ENCODE results near the gene STK25.
"Not testable (repeated sequence)": the region's sequence is repeated elsewhere in the genome, so short reads cannot be mapped to it uniquely, and the experiment has no call there.

Gene STK25

GRCh38 chr2:241539616-241540374 lies 31.4 kb upstream of the STK25 start:
- no peak for DNase-seq

DNA sequence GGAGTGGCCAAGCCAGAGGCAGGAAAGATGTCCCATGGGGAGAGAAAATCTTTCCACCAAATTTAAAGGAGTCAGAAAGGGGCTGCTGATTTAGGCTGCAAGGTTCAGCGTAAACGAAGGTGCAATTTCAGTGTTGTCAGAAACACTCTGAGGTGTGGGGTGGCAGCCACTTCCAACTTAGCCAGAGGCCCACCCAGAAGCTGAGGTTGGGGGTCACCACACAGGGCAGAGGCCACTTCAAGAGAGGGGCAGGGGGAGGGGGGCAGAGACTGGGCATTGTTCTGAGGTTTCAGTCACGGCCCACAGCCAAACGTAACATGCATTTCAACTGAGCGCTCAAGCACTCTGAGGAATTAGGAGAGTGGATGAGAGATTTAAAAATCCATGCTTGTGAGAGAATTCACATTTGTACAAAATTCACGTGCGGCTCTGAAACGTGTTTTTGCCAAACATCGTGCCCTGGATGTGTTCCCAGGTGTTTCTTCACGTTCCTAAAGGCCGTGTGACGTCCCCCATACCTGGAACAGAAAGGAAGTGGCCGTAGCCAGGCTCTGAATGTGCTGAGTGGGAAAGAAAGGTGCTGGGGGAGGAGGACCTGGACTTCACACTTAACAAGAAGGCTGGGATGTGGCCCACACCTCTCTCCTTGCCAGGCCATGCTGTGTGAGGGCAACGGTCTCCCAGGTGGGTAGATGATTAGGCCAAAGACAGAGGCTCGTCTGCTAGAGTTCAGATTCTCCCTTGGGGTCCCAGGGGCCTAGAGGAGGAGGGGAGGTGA lies 30.6 kb upstream of the STK25 start:
- no peak for DNase-seq

DNA sequence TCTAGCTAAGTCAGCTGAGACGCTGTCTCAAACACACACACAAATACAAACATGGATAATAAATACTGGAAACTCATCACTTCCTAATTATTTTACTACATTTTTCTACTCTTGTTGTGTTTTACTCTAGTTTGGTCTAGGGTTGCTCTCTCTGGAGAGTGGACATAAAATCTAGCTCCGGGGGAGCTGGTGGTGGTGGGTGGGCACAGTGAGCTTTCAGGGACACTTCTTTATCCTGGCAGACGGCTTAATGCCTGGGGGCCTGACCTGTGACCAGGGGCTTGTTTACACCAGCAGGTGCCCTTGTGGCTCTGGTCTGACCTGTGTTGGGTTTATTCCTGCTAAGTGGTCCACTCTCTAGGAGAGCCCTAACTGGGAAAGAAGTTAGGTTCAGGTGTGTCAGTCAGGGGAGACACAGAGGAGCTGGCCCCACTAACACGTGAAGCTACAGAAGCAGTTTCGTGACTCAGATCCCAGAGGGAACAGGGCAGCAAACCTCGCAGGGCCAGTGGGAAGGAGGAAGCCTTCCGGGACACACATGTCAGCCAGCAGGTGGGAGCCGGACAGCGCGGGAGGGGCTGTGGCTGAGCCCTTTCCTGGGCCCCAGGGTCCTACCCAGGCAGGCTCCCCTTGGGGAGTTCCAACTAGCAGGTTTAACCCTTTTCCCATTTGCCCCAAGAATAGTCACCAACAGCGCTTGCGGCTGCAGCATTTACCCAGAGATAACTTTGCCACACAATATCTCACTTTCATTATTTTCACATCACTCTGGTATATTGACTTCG lies 27.7 kb upstream of the STK25 start:
- no peak for DNase-seq

GRCh38 chr2:241534701-241535375 lies 26.5 kb upstream of the STK25 start:
- DNase-seq: no peak

- DNase-seq: no peak
These were observed 25.9 kb upstream of the STK25 start for GRCh38 chr2:241534293-241534692.

GRCh38 chr2:241532733-241533601 lies 24.6 kb upstream of the STK25 start:
- DNase-seq: no peak

DNA sequence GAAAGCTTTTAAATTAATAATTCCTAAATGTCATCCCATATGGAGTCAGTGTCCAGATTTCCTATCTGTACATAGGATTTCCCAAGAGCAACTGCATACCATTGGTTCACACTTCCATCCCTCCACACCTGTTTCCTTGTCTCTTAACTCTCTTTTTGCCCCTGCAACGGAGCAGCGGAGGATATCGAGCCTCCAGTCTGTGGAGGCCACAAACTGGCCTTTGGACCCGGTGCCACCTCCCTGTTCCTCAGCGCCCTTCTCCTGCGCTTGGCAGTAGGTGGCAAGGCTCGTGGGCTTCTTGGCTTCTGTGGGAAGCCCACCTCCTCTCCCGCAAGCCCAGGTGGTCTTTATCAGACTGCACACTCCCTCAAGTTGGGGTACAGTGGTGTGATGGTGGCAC lies 23.8 kb upstream of the STK25 start:
- DNase-seq: no peak

GRCh38 chr2:241531161-241531722 lies 22.9 kb upstream of the STK25 start:
- no peak for DNase-seq

DNA sequence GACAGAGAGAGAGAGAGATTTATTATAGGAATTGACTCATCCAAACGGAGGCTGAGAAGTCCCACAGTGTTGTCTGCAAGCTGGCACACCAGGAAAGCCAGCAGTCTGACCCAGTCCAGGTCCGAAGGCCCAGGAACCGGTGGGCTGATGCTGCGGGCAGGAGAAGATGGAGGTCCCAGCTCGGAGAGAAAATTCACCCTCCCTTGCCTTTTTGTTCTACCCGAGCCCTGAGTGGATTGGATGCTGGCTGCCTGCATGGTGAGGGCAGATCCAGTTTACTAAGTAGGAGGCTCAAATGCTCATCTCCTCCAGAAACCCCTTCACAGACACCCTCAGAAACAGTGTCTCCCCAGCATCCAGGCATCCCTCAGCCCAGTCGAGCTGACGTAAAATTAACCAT lies 22.2 kb upstream of the STK25 start:
- no peak for DNase-seq

- DNase-seq: not testable (repeated sequence)
These were observed 17.7 kb upstream of the STK25 start for GRCh38 chr2:241525818-241526780.

DNA sequence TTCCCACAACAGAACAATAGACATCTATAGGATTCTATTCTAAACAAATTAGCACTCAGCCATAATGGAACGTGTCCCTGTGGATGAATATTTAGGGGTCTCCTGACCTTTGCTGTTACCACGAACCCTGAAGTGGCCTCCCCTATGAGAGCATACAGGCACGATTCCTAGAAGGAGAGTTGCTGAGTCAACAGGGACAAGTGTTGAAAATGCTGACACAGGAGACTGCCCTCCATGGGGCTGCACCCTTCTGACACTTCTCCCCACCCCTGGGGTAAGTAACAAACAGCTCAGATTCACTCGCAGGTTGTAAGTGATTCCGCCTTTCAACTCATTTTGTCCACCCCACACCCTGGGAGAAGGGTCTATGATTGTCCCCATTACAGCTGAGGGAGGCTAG lies 14.1 kb upstream of the STK25 start:
- no peak for DNase-seq

DNA sequence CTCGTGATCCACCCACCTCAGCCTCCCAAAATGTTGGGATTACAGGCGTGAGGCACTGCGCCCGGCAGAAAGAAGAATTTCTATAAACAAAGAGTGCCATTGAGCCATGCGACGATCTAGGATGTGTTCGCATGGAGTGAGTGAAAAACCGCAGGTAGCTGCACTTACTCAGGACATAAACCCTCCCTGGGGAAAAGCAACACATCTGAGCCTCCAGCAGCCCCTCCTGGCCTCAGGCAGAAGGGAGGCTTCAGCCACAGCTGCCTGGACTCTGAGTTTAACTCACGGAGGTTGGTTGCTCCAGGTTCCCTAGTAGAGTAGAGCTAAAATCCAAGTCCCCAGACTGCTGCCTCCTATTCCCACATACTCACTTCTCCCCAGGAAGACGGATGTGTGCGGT lies 11.3 kb upstream of the STK25 start:
- no peak for DNase-seq

DNA sequence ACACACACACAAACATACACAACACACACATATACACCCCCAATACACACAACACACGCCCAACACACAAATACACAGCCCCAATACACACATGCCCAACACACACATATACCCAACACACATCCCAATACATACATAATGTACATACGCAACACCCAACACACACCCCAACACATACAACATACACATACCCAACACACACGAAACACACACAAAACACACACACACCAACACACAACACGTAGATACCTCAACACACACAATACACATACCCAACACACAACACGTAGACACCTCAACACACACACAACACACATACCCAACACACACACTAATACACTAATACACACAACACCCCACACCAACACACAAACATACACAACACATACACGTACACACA lies 8.9 kb upstream of the STK25 start:
- DNase-seq: no peak

DNA sequence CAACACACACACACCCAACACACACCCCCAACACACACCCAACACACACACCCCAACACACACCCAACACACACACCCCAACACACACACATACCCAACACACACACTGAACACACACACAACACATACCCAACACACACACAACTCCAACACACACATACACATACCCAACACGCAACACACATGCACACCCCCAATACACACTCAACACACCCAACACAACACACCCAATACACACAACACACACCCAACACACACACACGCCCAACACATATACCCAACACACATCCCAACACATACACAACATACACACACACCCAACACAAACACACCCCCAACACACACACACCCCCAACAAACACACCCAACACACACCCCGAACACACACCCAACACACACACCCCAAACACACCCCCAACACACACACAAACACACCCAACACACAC lies 8.2 kb upstream of the STK25 start:
- DNase-seq: no peak

GRCh38 chr2:241514986-241515737 lies 6.8 kb upstream of the STK25 start:
- no peak for DNase-seq

- DNase-seq: no peak
These were observed 6.2 kb upstream of the STK25 start for GRCh38 chr2:241514553-241514952.

GRCh38 chr2:241511091-241511741 lies 2.8 kb upstream of the STK25 start:
- DNase-seq: no peak

DNA sequence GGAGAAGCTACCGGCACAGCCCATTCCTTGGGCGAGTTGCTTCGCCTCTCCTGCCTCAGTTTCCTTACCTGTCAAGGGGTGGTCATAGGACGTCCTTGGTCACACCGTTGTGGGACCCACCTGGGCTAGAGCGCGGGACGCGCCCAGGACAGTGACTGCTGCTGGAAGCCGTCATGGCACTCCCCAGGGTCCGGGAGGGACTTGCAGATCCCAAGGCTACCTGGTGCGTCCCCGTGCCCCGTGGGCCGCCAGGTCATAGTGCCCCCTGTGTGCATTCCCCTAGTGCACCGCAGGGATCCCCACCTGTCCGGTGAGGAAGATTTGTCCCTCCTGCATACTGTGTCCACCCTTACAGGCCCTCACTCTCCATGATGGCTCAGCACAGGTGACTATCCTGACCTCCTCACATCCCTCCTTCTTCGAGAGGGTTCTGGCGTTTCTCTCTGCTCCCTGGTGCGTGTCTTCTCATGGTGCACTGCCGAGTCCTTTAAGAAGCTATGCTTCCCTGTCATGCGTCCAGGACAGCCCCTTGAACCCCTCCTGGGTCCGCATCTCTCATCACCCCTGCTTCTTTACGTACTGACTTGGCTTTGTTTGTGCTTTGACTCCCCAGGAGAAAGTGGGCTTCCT lies 886 bp upstream of the STK25 start:
- DNase-seq: no peak

Data from NCI-H774 (cell line).